Measurements from ENCODE around the gene FMN1.

Gene FMN1

GRCh38 chr15:32750979-32751378 lies 443.5 kb downstream of the FMN1 start:
- TF ChIP-seq CTCF (IDR thresholded peaks at IDR 0.05) = no peak

- no peak for TF ChIP-seq CTCF (IDR thresholded peaks at IDR 0.05)
Measured at GRCh38 chr15:32747921-32748342, 446.6 kb downstream of the FMN1 start.

- TF ChIP-seq CTCF (IDR thresholded peaks at IDR 0.05) = no peak
Measured at GRCh38 chr15:32746116-32746857, 448.2 kb downstream of the FMN1 start.

GRCh38 chr15:32743411-32744140 lies 450.9 kb downstream of the FMN1 start:
- no peak for TF ChIP-seq CTCF (IDR thresholded peaks at IDR 0.05)

GRCh38 chr15:32739522-32740063 lies 454.9 kb downstream of the FMN1 start:
- TF ChIP-seq CTCF (IDR thresholded peaks at IDR 0.05) = no peak

GRCh38 chr15:32738666-32739065 lies 455.8 kb downstream of the FMN1 start:
- TF ChIP-seq CTCF (IDR thresholded peaks at IDR 0.05) = no peak

- no peak for TF ChIP-seq CTCF (IDR thresholded peaks at IDR 0.05)
Measured at GRCh38 chr15:32737304-32737703, 457.2 kb downstream of the FMN1 start.
